Kidney (tissue), 14 donors: ENCODE results near the gene PTGER1. TPM values are rescaled to one million over a fixed set of nuclear protein-coding genes. Genes with fewer than 3 reads are reported as not detected.

Experiments used
- DNase-seq, 5 donors: peaks; one replicate each; pipeline ENCODE4 v3.0.0-alpha.2; 2013 to 2020
- FAIRE-seq: peaks from 2 replicates; lab custom pipeline; 2012; peaks lifted over from hg19 to GRCh38; lab: Jason Lieb, UNC
- H3K27ac ChIP-seq, 2 donors: one replicate each; pipeline ENCODE4 v1.7.0; 2013; ENCODE audit warnings: low read depth in 2 of 2, low read length in 2 of 2, inconsistent platforms in 1 of 2
- H3K27me3 ChIP-seq: one replicate; pipeline ENCODE4 v1.7.1; 2013; ENCODE audit warnings: low read length, inconsistent platforms; ENCODE audit not compliant: control insufficient read depth, insufficient read depth
- H3K36me3 ChIP-seq, 3 donors: one replicate each; pipeline versions ENCODE4 v1.7.0 to v1.7.1; 2013; ENCODE audit warnings: low read length in 3 of 3, control low read depth in 1 of 3, inconsistent platforms in 1 of 3; ENCODE audit not compliant: insufficient read depth in 3 of 3, control insufficient read depth in 2 of 3
- H3K4me1 ChIP-seq, 3 donors: one replicate each; pipeline versions ENCODE4 v1.7.0 to v1.7.1; 2013; ENCODE audit warnings: low read length in 3 of 3, inconsistent platforms in 1 of 3, low read depth in 1 of 3; ENCODE audit not compliant: control insufficient read depth in 2 of 3, insufficient read depth in 2 of 3
- H3K4me3 ChIP-seq, 3 donors: one replicate each; pipeline versions ENCODE4 v1.7.0 to v1.8.1; 2013; ENCODE audit warnings: low read length in 3 of 3, control low read depth in 1 of 3, inconsistent platforms in 1 of 3
- H3K9ac ChIP-seq, 3 donors: one replicate each; pipeline versions ENCODE4 v1.7.0 to v1.7.1; 2013; ENCODE audit warnings: low read length in 3 of 3, control low read depth in 1 of 3, inconsistent platforms in 1 of 3
- H3K9me3 ChIP-seq, 3 donors: one replicate each; pipeline versions ENCODE4 v1.7.0 to v1.7.1; 2013; ENCODE audit warnings: low read length in 3 of 3, control low read depth in 1 of 3, inconsistent platforms in 1 of 3; ENCODE audit not compliant: control insufficient read depth in 2 of 3, insufficient read depth in 1 of 3
- CTCF ChIP-seq: IDR thresholded peaks from 3 replicates; pipeline ENCODE4 v1.5.1; 2012; ENCODE audit warnings: mild to moderate bottlenecking, moderate library complexity, borderline replicate concordance; ENCODE audit not compliant: insufficient read depth; ENCODE audit errors: extremely low read depth
- intact Hi-C: fragments of 100-400 bp; cut with DNase I; formaldehyde crosslinking; loops from one replicate; pipeline ENCODE4 v1.11.1; 2022
- polyA plus RNA-seq: library from polyadenylated mRNA; stranded (reverse); fragments of 350-450 nt; fragmentation: Illumina TruSeq; extraction: RNeasy Lipid Tissue Mini Kit (QIAGEN cat#74804); gene quantifications from one replicate; pipeline ENCODE4 v1.2.3, GENCODE V29; 2014; ENCODE audit warnings: low read depth, low replicate concordance; ENCODE audit not compliant: insufficient read depth
- total RNA-seq: library from RNA; stranded (reverse); fragmentation: NEBNext Ultra II Directional; extraction: Animal tissue kit (Norgen Biotek cat#: 25700); gene quantifications from one replicate; pipeline ENCODE4 v1.2.1, GENCODE V29; 2021
- donor health status: control.
- donor health status: control.
- donor health status: control.
- donor health status: control.
- donor health status: control.
- donor health status: DM: yes; HTN: yes; CAD: no.
- donor health status: Normal renal cell carcinoma (clear cell type).

PTGER1 gene
- total and polyA plus RNA-seq, 2 donors from 2014 or later = 14.3 to 19.0 TPM

- intact Hi-C loops = no loop called here
- Histone ChIP-seq H3K36me3 (peaks cover 0 to 2% (median 0%) of the 10 kb centered on the region in 3 donors), H3K27me3 (no peaks in the 10 kb centered on the region), H3K4me1 (peaks cover 0 to 29% (median 9%) of the 10 kb centered on the region in 3 donors), H3K4me3 (no peak overlapping the region), H3K9me3 (no peaks in the 10 kb centered on the region), H3K9ac (no peak overlapping the region), H3K27ac (peak overlapping the region; percentile 76 to 78)
- FAIRE-seq (no peak), DNase-seq (peak in 3 of 5 donors; percentile 57 to 65 (median 62))
- TF ChIP-seq CTCF = no peak
Measured at GRCh38 chr19:14435320-14436050, 39.7 kb downstream of the PTGER1 start.

GRCh38 chr19:14434543-14435319 lies 40.4 kb downstream of the PTGER1 start:
- Histone ChIP-seq H3K27me3 (no peaks in the 10 kb centered on the region), H3K9ac (peak overlapping the region in 1 of 3 donors; percentile 77), H3K9me3 (no peaks in the 10 kb centered on the region), H3K4me1 (peaks cover 0 to 29% (median 9%) of the 10 kb centered on the region in 3 donors), H3K4me3 (peak overlapping the region in 2 of 3 donors; percentile 60 to 68), H3K36me3 (peaks cover 0 to 2% (median 0%) of the 10 kb centered on the region in 3 donors), H3K27ac (peak overlapping the region; percentile 78 to 81)
- no peak for TF ChIP-seq CTCF
- FAIRE-seq = no peak
- peak; percentile 29 to 93 (median 62) for DNase-seq
- intact Hi-C loops = no loop called here

GRCh38 chr19:14433554-14434501 lies 41.3 kb downstream of the PTGER1 start:
- peaks cover 0 to 22% (median 9%) of the 10 kb centered on the region in 3 donors for H3K4me1 ChIP-seq
- H3K9me3 ChIP-seq = no peaks in the 10 kb centered on the region
- intact Hi-C loops = no loop called here
- no peak for TF ChIP-seq CTCF
- H3K36me3 ChIP-seq = peaks cover 0 to 2% (median 0%) of the 10 kb centered on the region in 3 donors
- H3K27ac ChIP-seq = peak overlapping the region; percentile 78 to 81
- H3K4me3 ChIP-seq = peak overlapping the region; percentile 21 to 68 (median 60)
- peak overlapping the region in 2 of 3 donors; percentile 77 to 80 for H3K9ac ChIP-seq
- H3K27me3 ChIP-seq = no peaks in the 10 kb centered on the region
- FAIRE-seq = no peak
- DNase-seq = peak; percentile 55 to 85 (median 76)
